Lower leg skin (tissue), 3 donors: ENCODE data around the gene ARAP1.

Experiments used
- POLR2A ChIP-seq, 2 donors: fragments of 450-650 bp; IDR thresholded peaks; one replicate each; pipeline ENCODE4 v1.6.1; 2016 to 2017; ENCODE audit warnings: antibody characterized with exemption in 2 of 2, mild to moderate bottlenecking in 1 of 2, moderate library complexity in 1 of 2
- TF ChIP-seq, protein P1 (sequence below), 3 donors: fragments of 450-650 bp; IDR thresholded peaks; one replicate each; pipeline ENCODE4 v1.5.1; 2016; ENCODE audit warnings: antibody characterized with exemption in 3 of 3, mild to moderate bottlenecking in 3 of 3, moderate library complexity in 2 of 3

DNA sequence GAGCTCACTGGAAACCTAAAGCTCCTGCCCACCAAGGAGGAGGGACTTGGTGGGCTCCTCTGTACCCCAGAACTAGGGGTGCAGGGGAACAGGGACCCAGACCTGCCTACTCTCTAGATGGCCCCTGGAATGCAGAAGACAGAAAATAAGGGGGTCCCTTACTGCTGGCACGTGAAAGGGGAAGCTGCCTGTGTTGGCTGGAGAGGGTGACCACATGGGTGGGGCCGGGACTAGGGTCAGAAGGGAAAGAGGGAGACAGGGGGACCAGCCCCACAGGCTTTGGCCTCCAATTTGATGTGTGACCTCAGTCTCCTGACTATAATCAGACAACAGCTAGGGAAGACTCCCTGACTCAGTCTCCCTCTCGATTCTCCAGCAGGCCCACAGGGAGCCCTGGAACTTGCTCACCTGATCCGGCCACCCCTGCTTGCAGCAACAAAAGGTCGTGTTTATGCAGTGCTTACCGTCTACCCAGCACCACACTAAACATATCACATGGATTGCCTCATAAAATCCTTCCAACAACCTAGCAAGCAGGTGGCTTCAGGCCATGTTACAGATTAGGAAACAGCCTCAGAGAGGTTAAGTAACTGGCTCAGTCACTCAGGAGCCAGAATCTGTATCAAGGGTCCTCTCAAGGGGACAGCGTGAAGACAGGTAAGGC is 10.2 kb downstream of the ARAP1 start:
- TF ChIP-seq, protein P1, sequence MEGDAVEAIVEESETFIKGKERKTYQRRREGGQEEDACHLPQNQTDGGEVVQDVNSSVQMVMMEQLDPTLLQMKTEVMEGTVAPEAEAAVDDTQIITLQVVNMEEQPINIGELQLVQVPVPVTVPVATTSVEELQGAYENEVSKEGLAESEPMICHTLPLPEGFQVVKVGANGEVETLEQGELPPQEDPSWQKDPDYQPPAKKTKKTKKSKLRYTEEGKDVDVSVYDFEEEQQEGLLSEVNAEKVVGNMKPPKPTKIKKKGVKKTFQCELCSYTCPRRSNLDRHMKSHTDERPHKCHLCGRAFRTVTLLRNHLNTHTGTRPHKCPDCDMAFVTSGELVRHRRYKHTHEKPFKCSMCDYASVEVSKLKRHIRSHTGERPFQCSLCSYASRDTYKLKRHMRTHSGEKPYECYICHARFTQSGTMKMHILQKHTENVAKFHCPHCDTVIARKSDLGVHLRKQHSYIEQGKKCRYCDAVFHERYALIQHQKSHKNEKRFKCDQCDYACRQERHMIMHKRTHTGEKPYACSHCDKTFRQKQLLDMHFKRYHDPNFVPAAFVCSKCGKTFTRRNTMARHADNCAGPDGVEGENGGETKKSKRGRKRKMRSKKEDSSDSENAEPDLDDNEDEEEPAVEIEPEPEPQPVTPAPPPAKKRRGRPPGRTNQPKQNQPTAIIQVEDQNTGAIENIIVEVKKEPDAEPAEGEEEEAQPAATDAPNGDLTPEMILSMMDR (IDR thresholded peaks at IDR 0.05) = no peak
- TF ChIP-seq POLR2A (IDR thresholded peaks at IDR 0.05) = no peak
